H1 (cell line): ENCODE measurements around the gene ZNF528. TPM values are rescaled to one million over a fixed set of nuclear protein-coding genes. Genes with fewer than 3 reads are reported as not detected.

Experiments used
- BACH1 ChIP-seq: IDR thresholded peaks from 2 replicates; pipeline ENCODE4 v1.6.1; 2012; ENCODE audit warnings: low read length, improper control_type of control experiment
- CTBP2 ChIP-seq: IDR thresholded peaks from 2 replicates; pipeline ENCODE4 v1.7.0; 2011; ENCODE audit warnings: borderline replicate concordance, mild to moderate bottlenecking, moderate library complexity, mixed read lengths, low read length; ENCODE audit not compliant: insufficient read depth, insufficient read length
- GABPA ChIP-seq: IDR thresholded peaks from 2 replicates; pipeline ENCODE4 v1.6.1; 2011; ENCODE audit warnings: mild to moderate bottlenecking, low read length, moderate library complexity, borderline replicate concordance; ENCODE audit not compliant: insufficient read depth
- HDAC2 ChIP-seq, 2 experiments: fragments of 300-600 bp in 1 of 2; sonication (generic) in 1 of 2; IDR thresholded peaks; 2 replicates each; pipeline ENCODE4 v1.6.1; 2011 to 2012; ENCODE audit warnings: low read depth in 2 of 2, low read length in 2 of 2, mild to moderate bottlenecking in 2 of 2, moderate library complexity in 2 of 2, borderline replicate concordance in 1 of 2, inconsistent platforms in 1 of 2
- KDM4A ChIP-seq: IDR thresholded peaks from one replicate; pipeline ENCODE4 v1.7.1; 2012; ENCODE audit warnings: low read depth, mild to moderate bottlenecking, moderate library complexity, low read length, inconsistent platforms; ENCODE audit not compliant: severe bottlenecking
- NRF1 ChIP-seq: IDR thresholded peaks from 2 replicates; pipeline ENCODE4 v1.6.1; 2011; ENCODE audit warnings: mild to moderate bottlenecking, low read depth, low read length, improper control_type of control experiment
- POLR2A ChIP-seq, 2 experiments: IDR thresholded peaks; 1 replicate in 1 of 2; 2 replicates in 1 of 2; pipeline ENCODE4 v1.6.1; 2011; ENCODE audit warnings: low read depth in 2 of 2, low read length in 2 of 2, mild to moderate bottlenecking in 2 of 2; ENCODE audit errors: control extremely low read depth in 1 of 2
- SP2 ChIP-seq: IDR thresholded peaks from 2 replicates; pipeline ENCODE4 v1.6.1; 2012; ENCODE audit warnings: mild to moderate bottlenecking, low read length, inconsistent platforms
- SRF ChIP-seq: IDR thresholded peaks from 2 replicates; pipeline ENCODE4 v1.6.1; 2011; ENCODE audit warnings: mild to moderate bottlenecking, low read depth, low read length, moderate library complexity
- TEAD4 ChIP-seq: IDR thresholded peaks from 2 replicates; pipeline ENCODE4 v1.6.1; 2012; ENCODE audit warnings: low read depth, low read length, inconsistent platforms, mixed read lengths
- polyA plus RNA-seq, 7 experiments: library from polyadenylated mRNA; depleted of rRNA in 3 of 7; stranded (reverse) in 5 of 7; unstranded in 2 of 7; fragments of >200 nt in 5 of 7; fragments of 200-250 nt in 2 of 7; gene quantifications; 1 replicate in 5 of 7; 2 replicates in 1 of 7; 4 replicates in 1 of 7; pipeline versions ENCODE4 v1.2.1 to v1.2.3, GENCODE V29; 2011 to 2013; ENCODE audit warnings: missing spikeins in 2 of 7, mixed read lengths in 2 of 7
- total RNA-seq: library from RNA; stranded (reverse); fragmentation: NEBNext Ultra II Directional; extraction: Animal tissue kit (Norgen Biotek cat#: 25700); gene quantifications from 2 replicates; pipeline ENCODE4 v1.2.1, GENCODE V29; 2021
- TF ChIP-seq, protein P1 (sequence below), 3 experiments: IDR thresholded peaks; 1 replicate in 2 of 3; 2 replicates in 1 of 3; pipeline versions ENCODE4 v1.5.1 to v1.6.1; 2011; ENCODE audit warnings: low read length in 3 of 3, mild to moderate bottlenecking in 3 of 3, inconsistent platforms in 2 of 3, low read depth in 1 of 3, moderate library complexity in 1 of 3; ENCODE audit not compliant: insufficient read depth in 1 of 3; ENCODE audit errors: control extremely low read depth in 1 of 3
- TF ChIP-seq, protein P2 (sequence below): IDR thresholded peaks from 2 replicates; pipeline ENCODE4 v1.6.1; 2011; ENCODE audit warnings: low read length, improper control_type of control experiment

The ZNF528 gene
- total and polyA plus RNA-seq, 2 of the 8 experiments (the other 6 are each of a cell fraction or from before 2014, with no cell fraction given): 0.58 to 4.2 TPM

DNA sequence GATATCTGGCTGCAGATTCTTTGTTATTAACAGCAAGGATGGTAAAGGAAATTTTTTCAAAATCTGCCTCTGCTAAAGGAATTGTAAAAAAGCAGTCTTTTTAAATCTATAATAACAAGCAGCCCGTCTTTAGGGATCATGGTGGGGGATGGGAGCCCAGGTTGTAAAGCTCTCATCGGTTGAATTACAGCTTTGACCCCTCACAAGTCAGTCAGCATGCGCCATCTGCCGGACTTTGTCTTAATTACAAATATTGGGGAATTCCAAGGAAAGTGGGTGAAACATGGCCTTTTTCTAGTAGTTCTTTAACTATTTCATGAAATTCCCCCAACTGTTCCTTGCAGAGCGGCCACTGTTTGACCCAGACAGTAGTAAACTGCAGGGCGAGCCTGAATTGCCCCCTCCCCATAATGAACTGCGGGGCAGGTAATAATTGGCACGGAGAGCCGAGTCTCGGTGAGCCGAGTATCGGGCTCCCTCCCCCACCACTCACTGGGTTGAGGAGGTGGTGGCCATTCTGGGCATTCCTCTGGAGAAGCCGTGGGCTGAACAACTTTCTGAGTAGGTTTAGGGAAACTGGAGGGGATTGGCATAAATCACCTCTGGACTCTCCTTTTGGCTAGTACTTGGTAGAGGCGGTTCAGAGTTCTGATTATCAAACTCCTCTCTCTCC lies 67.3 kb downstream of the ZNF528 start (continued):
- TF ChIP-seq HDAC2 (IDR thresholded peaks at IDR 0.05; ENCODE audit: borderline replicate concordance in 1 of 2, low read depth in 2 of 2, low read length in 2 of 2) (no peak), GABPA (no peak), SRF (no peak), POLR2A (IDR thresholded peaks at IDR 0.05; ENCODE audit: control extremely low read depth in 1 of 2, low read depth in 2 of 2, low read length in 2 of 2) (no peak), TEAD4 (peak; percentile 43; the same call in 1 of the 2 replicates), CTBP2 (no peak), SP2 (no peak), BACH1 (no peak), NRF1 (no peak), KDM4A (no peak)
- TF ChIP-seq, protein P1, sequence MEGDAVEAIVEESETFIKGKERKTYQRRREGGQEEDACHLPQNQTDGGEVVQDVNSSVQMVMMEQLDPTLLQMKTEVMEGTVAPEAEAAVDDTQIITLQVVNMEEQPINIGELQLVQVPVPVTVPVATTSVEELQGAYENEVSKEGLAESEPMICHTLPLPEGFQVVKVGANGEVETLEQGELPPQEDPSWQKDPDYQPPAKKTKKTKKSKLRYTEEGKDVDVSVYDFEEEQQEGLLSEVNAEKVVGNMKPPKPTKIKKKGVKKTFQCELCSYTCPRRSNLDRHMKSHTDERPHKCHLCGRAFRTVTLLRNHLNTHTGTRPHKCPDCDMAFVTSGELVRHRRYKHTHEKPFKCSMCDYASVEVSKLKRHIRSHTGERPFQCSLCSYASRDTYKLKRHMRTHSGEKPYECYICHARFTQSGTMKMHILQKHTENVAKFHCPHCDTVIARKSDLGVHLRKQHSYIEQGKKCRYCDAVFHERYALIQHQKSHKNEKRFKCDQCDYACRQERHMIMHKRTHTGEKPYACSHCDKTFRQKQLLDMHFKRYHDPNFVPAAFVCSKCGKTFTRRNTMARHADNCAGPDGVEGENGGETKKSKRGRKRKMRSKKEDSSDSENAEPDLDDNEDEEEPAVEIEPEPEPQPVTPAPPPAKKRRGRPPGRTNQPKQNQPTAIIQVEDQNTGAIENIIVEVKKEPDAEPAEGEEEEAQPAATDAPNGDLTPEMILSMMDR (IDR thresholded peaks at IDR 0.05; ENCODE audit: control extremely low read depth in 1 of 3, insufficient read depth in 1 of 3, low read depth in 1 of 3, low read length in 3 of 3): peak; percentile 14 to 72 (median 64)
- TF ChIP-seq, protein P2, sequence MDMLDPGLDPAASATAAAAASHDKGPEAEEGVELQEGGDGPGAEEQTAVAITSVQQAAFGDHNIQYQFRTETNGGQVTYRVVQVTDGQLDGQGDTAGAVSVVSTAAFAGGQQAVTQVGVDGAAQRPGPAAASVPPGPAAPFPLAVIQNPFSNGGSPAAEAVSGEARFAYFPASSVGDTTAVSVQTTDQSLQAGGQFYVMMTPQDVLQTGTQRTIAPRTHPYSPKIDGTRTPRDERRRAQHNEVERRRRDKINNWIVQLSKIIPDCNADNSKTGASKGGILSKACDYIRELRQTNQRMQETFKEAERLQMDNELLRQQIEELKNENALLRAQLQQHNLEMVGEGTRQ: no peak
